Adrenal gland (tissue), 5 donors: ENCODE measurements around the gene HOXB7.

Source experiments
- POLR2A ChIP-seq, 2 donors: fragments of 450-650 bp; IDR thresholded peaks; one replicate each; pipeline ENCODE4 v1.6.1; 2017; ENCODE audit warnings: antibody characterized with exemption in 2 of 2, mild to moderate bottlenecking in 2 of 2, moderate library complexity in 1 of 2
- TF ChIP-seq, protein P1 (sequence below), 6 experiments: fragments of 450-650 bp in 4 of 6; fragments of 200-600 bp in 2 of 6; sonication (generic) in 1 of 6; IDR thresholded peaks; 1 replicate in 5 of 6; 2 replicates in 1 of 6; pipeline versions ENCODE4 v1.5.1 to v1.8.0; 2016 to 2021; ENCODE audit warnings: antibody characterized with exemption in 6 of 6, mild to moderate bottlenecking in 2 of 6, moderate library complexity in 1 of 6
- donor health status: DM: no; HTN: no; CAD: no.

DNA sequence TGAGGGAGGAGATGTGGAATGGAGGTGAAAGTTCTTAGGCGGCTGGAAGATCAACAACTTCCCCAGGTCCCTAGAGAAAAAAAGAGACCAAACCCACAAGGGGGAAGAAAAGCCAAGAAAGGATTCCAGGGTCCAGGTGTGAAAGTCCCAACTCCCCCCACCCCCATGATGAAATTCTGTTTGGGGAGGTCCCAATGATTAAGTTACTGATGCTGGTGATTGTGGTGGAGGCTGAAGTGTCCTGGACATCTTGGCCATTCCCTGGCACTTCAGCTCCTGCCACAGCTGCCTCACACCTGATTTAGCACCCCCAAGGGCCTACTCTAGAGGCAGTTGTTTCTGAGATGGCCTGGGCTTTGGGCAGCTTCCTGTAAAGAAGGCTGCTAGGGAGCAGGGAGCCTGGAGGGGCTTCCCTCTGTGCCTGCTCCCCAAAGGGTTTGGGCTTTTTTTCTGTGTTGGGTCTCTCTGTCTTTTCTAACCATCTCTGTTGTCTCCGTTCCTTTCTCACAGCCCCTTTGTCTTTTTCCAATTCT lies 45.7 kb downstream of the HOXB7 start:
- no peak for TF ChIP-seq POLR2A (IDR thresholded peaks at IDR 0.05)
- TF ChIP-seq, protein P1, sequence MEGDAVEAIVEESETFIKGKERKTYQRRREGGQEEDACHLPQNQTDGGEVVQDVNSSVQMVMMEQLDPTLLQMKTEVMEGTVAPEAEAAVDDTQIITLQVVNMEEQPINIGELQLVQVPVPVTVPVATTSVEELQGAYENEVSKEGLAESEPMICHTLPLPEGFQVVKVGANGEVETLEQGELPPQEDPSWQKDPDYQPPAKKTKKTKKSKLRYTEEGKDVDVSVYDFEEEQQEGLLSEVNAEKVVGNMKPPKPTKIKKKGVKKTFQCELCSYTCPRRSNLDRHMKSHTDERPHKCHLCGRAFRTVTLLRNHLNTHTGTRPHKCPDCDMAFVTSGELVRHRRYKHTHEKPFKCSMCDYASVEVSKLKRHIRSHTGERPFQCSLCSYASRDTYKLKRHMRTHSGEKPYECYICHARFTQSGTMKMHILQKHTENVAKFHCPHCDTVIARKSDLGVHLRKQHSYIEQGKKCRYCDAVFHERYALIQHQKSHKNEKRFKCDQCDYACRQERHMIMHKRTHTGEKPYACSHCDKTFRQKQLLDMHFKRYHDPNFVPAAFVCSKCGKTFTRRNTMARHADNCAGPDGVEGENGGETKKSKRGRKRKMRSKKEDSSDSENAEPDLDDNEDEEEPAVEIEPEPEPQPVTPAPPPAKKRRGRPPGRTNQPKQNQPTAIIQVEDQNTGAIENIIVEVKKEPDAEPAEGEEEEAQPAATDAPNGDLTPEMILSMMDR (IDR thresholded peaks at IDR 0.05), result no peak
